WERI-Rb-1 (cell line): Measurements from ENCODE around the gene CPXM1.

Source experiments
- DNase-seq: peaks from one replicate; pipeline ENCODE4 v3.0.0-alpha.2; 2020
- H3K27ac ChIP-seq: fragments of 250-450 bp; sonication (Bioruptor Pico); 2 replicates; pipeline ENCODE4 v1.5.1; 2020; ENCODE audit warnings: mild to moderate bottlenecking, moderate library complexity
- H3K27me3 ChIP-seq: fragments of 250-450 bp; sonication (Bioruptor Pico); 2 replicates; pipeline ENCODE4 v1.5.1; 2021; ENCODE audit warnings: mild to moderate bottlenecking, low read depth, moderate library complexity; ENCODE audit not compliant: insufficient read depth, severe bottlenecking
- H3K36me3 ChIP-seq: fragments of 250-450 bp; sonication (Bioruptor Pico); 2 replicates; pipeline ENCODE4 v1.5.1; 2020; ENCODE audit warnings: mild to moderate bottlenecking, moderate library complexity
- H3K4me3 ChIP-seq: 2 replicates; pipeline ENCODE4 v1.5.1; 2011; ENCODE audit warnings: low read depth, mild to moderate bottlenecking, control low read depth, low read length
- H3K9me3 ChIP-seq: fragments of 250-450 bp; sonication (Bioruptor Pico); 2 replicates; pipeline ENCODE4 v1.5.1; 2021; ENCODE audit warnings: mild to moderate bottlenecking, moderate library complexity; ENCODE audit not compliant: severe bottlenecking
- TF ChIP-seq, protein P1 (sequence below): IDR thresholded peaks from 2 replicates; pipeline ENCODE4 v1.5.1; 2011; ENCODE audit warnings: low read depth, mild to moderate bottlenecking, control low read depth, inconsistent platforms, low read length

CPXM1 gene

GRCh38 chr20:2829376-2829775 lies 28.9 kb upstream of the CPXM1 start:
- TF ChIP-seq, protein P1, sequence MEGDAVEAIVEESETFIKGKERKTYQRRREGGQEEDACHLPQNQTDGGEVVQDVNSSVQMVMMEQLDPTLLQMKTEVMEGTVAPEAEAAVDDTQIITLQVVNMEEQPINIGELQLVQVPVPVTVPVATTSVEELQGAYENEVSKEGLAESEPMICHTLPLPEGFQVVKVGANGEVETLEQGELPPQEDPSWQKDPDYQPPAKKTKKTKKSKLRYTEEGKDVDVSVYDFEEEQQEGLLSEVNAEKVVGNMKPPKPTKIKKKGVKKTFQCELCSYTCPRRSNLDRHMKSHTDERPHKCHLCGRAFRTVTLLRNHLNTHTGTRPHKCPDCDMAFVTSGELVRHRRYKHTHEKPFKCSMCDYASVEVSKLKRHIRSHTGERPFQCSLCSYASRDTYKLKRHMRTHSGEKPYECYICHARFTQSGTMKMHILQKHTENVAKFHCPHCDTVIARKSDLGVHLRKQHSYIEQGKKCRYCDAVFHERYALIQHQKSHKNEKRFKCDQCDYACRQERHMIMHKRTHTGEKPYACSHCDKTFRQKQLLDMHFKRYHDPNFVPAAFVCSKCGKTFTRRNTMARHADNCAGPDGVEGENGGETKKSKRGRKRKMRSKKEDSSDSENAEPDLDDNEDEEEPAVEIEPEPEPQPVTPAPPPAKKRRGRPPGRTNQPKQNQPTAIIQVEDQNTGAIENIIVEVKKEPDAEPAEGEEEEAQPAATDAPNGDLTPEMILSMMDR, result no peak
- no peak for DNase-seq

DNA sequence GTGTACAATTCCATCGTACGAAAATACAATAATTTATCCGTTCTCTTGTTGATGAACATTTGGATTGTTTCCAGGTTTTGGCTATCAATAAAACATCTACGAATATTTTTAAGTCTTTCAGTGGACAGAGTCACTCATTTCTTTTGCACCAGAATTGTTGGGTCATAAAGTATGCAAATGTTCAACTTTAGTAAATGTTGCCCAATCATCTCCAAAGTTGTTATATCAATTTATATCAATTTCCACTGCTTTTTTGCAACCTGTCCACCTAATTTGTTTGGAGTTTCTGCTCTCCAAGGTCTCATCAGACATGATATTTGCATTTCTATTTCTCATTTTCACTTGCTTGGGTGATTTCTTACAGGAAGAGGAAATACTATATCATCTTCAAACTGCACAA lies 26.2 kb upstream of the CPXM1 start:
- Histone ChIP-seq H3K27me3 (no peaks in the 10 kb centered on the region), H3K36me3 (no peaks in the 10 kb centered on the region), H3K4me3 (no peak overlapping the region), H3K27ac (no peak overlapping the region), H3K9me3 (no peaks in the 10 kb centered on the region)
- DNase-seq, result no peak
- TF ChIP-seq, protein P1, result no peak

More at GRCh38 chr20:2829376-2829775, 28.9 kb upstream of the CPXM1 start:
- Histone ChIP-seq H3K36me3 (0 out of 2 replicates have a peak, but pooled peaks cover under 1% of the 10 kb centered on the region), H3K9me3 (no peaks in the 10 kb centered on the region), H3K4me3 (no peak overlapping the region), H3K27ac (no peak overlapping the region), H3K27me3 (no peaks in the 10 kb centered on the region)

DNA sequence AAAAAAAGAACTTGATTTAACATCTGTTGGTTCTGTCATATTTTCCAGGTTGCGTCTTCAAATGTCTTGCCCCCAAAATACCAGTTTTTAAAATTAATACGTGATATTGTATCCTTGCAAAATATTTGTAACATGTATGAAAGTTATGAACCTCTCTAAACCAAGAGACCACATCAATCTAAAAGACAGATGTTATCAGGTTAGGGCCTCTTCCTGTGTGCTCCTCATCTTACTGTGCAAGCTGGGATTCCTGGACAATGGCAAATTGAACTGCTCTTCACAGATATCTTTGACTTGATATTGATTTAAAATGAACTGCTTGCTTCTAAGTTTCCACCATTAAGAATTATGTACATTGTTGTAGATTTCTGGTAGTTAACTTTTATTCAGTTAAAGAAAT lies 25.3 kb upstream of the CPXM1 start:
- H3K9me3 ChIP-seq, result no peaks in the 10 kb centered on the region
- no peak overlapping the region; the same call in 1 of the 2 replicates for H3K27ac ChIP-seq
- H3K27me3 ChIP-seq, result no peaks in the 10 kb centered on the region
- DNase-seq, result no peak
- H3K36me3 ChIP-seq, result no peaks in the 10 kb centered on the region
- no peak overlapping the region for H3K4me3 ChIP-seq
- TF ChIP-seq, protein P1, result no peak

- H3K27me3 ChIP-seq, result no peaks in the 10 kb centered on the region
- no peaks in the 10 kb centered on the region for H3K36me3 ChIP-seq
- H3K9me3 ChIP-seq, result no peaks in the 10 kb centered on the region
- no peak overlapping the region for H3K27ac ChIP-seq
- no peak overlapping the region for H3K4me3 ChIP-seq
- TF ChIP-seq, protein P1, result no peak
- no peak for DNase-seq
Measured at GRCh38 chr20:2822073-2822472, 21.6 kb upstream of the CPXM1 start.

GRCh38 chr20:2820896-2821869 lies 20.8 kb upstream of the CPXM1 start:
- H3K27ac ChIP-seq, result no peak overlapping the region
- no peak for DNase-seq
- TF ChIP-seq, protein P1, result no peak
- H3K9me3 ChIP-seq, result no peaks in the 10 kb centered on the region
- no peaks in the 10 kb centered on the region for H3K36me3 ChIP-seq
- no peaks in the 10 kb centered on the region for H3K27me3 ChIP-seq
- no peak overlapping the region for H3K4me3 ChIP-seq
